HG02870 (cell line): Measurements from ENCODE around the gene UIMC1.

Experiments used
- ATAC-seq: cut with Tn5 transposase; IDR thresholded peaks from one replicate; pipeline ENCODE4 v1.9.1; 2021; ENCODE audit warnings: mild to moderate bottlenecking, moderate library complexity; ENCODE audit not compliant: unreplicated experiment

The UIMC1 gene

GRCh38 chr5:176886336-176887251, 120.0 kb downstream of the UIMC1 start:
- no peak for ATAC-seq

- no peak for ATAC-seq
Measured at GRCh38 chr5:176884571-176884890, 122.0 kb downstream of the UIMC1 start.

- ATAC-seq, result no peak
Measured at GRCh38 chr5:176883700-176884570, 122.6 kb downstream of the UIMC1 start.

- ATAC-seq, result no peak
Measured at GRCh38 chr5:176882567-176882903, 124.0 kb downstream of the UIMC1 start.

GRCh38 chr5:176881816-176882566, 124.6 kb downstream of the UIMC1 start:
- no peak for ATAC-seq

GRCh38 chr5:176881021-176881749, 125.4 kb downstream of the UIMC1 start:
- no peak for ATAC-seq

- ATAC-seq, result no peak
Measured at GRCh38 chr5:176880366-176881020, 126.1 kb downstream of the UIMC1 start.

- no peak for ATAC-seq
Measured at GRCh38 chr5:176879663-176880361, 126.8 kb downstream of the UIMC1 start.

- no peak for ATAC-seq
Measured at GRCh38 chr5:176878906-176879662, 127.5 kb downstream of the UIMC1 start.

GRCh38 chr5:176878463-176878862, 128.1 kb downstream of the UIMC1 start:
- no peak for ATAC-seq

GRCh38 chr5:176877793-176878331, 128.7 kb downstream of the UIMC1 start:
- ATAC-seq, result no peak

GRCh38 chr5:176876506-176877431, 129.8 kb downstream of the UIMC1 start:
- ATAC-seq, result no peak

- no peak for ATAC-seq
Measured at GRCh38 chr5:176875783-176876505, 130.6 kb downstream of the UIMC1 start.

- no peak for ATAC-seq
Measured at GRCh38 chr5:176875014-176875550, 131.5 kb downstream of the UIMC1 start.

- ATAC-seq, result no peak
Measured at GRCh38 chr5:176874198-176874780, 132.3 kb downstream of the UIMC1 start.

GRCh38 chr5:176873541-176874172, 132.9 kb downstream of the UIMC1 start:
- ATAC-seq, result no peak
